Measurements from ENCODE around the gene PDXK. TPM values are rescaled to one million over a fixed set of nuclear protein-coding genes. Genes with fewer than 3 reads are reported as not detected.
"Not testable (repeated sequence)": the region's sequence is repeated elsewhere in the genome, so short reads cannot be mapped to it uniquely, and the experiment has no call there.

Gene PDXK
- total and polyA plus RNA-seq, 2 of the 8 experiments (the other 6 are each of a cell fraction or from before 2014, with no cell fraction given): 78.0 to 112 TPM

DNA sequence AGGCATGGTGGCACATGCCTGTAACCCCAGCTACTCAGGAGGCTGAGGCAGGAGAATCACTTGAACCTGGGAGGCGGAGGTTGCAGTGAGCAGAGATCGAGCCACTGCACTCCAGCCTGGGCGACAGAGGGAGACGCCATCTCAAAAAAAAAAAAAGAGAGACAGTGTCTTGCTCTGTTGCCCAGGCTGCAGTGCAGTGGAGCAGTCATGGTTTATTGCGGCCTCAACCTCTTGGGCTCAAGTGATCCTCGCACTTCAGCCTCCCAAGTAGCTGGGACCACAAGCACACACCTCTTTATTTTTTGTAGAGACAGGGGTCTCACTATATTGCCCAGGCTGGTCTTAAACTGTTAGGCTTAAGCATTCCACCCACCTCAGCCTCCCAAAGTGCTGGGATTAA, 38.5 kb upstream of the PDXK start:
- H3K23me2 ChIP-seq (ENCODE audit: low read depth, low read length); H2BK20ac ChIP-seq (ENCODE audit: low read length); DNase-seq (ENCODE audit: low read depth in 1 of 2, low spot score in 2 of 2); H3K9me3 ChIP-seq (ENCODE audit: insufficient read depth in 2 of 2, low read depth in 1 of 2, low read length in 1 of 2); H4K8ac ChIP-seq (ENCODE audit: extremely low read depth, insufficient read depth, low read length); H3K23ac ChIP-seq (ENCODE audit: insufficient read length); H2BK5ac ChIP-seq (ENCODE audit: low read depth, low read length); H3K27ac ChIP-seq (ENCODE audit: low read depth, low read length); H2BK15ac ChIP-seq (ENCODE audit: low read length); H3K9ac ChIP-seq (replicated peaks in 1 of 4; ENCODE audit: extremely low read depth in 1 of 4, low read depth in 3 of 4, low read length in 3 of 4); H4K5ac ChIP-seq (ENCODE audit: insufficient read length, low read depth, low read length); FAIRE-seq; H3K56ac ChIP-seq (replicated peaks; ENCODE audit: insufficient read length, low read depth, low read length); H3K18ac ChIP-seq (ENCODE audit: extremely low read depth, low read length); H3K79me1 ChIP-seq (ENCODE audit: low read depth, low read length); H3K4ac ChIP-seq (replicated peaks; ENCODE audit: insufficient read length, low read depth, low read length); H3K14ac ChIP-seq (ENCODE audit: insufficient read length); H3K27me3 ChIP-seq (replicated peaks in 1 of 4; ENCODE audit: control insufficient read depth in 3 of 4, extremely low read depth in 1 of 4, insufficient read depth in 3 of 4, low read length in 3 of 4); H2BK120ac ChIP-seq (replicated peaks; ENCODE audit: low read depth, low read length); H2AK5ac ChIP-seq (ENCODE audit: low read depth, low read length); H4K20me1 ChIP-seq (replicated peaks in 1 of 2; ENCODE audit: control insufficient read depth in 1 of 2, insufficient read depth in 2 of 2, low read length in 2 of 2); H2BK12ac ChIP-seq (ENCODE audit: low read depth, low read length); H2AFZ ChIP-seq (ENCODE audit: low read length); H3K4me3 ChIP-seq (ENCODE audit: extremely low read depth in 1 of 4, insufficient read depth in 2 of 4, low read depth in 3 of 4, low read length in 4 of 4); POLR2A ChIA-PET (ENCODE audit: partially characterized antibody); H3K4me2 ChIP-seq (ENCODE audit: insufficient read depth in 1 of 2, low read depth in 2 of 2, low read length in 2 of 2); H4K91ac ChIP-seq (replicated peaks; ENCODE audit: insufficient read length, low read length); H3K4me1 ChIP-seq (replicated peaks in 1 of 4; ENCODE audit: control insufficient read depth in 3 of 4, insufficient read depth in 4 of 4, low read length in 3 of 4): not testable (repeated sequence)
- peaks cover 0 to 37% of the 10 kb centered on the region in 2 experiments; a peak in 2 of 4 replicates for H3K79me2 ChIP-seq (ENCODE audit: control insufficient read depth in 1 of 2, insufficient read depth in 2 of 2, low read length in 2 of 2)
- CTCF ChIA-PET (ENCODE audit: partially characterized antibody): interaction anchor here (0.6 to 1.3 kb wide), 2 partner anchors 9 to 88 kb away, joined by 3 to 4 read pairs; no protein-coding TSS in a partner anchor
- WGBS, 2 experiments (ENCODE audit: extremely low coverage in 1 of 2, insufficient coverage in 1 of 2, insufficient read length in 1 of 2, insufficient replicate concordance in 2 of 2, low coverage in 1 of 2, low lambda C conversion rate in 2 of 2, missing lambda C conversion rate in 1 of 2): 58% methylated on average over 2 of the region's 6 CpGs; no CpG with 5 or more reads in 1 of the 2 experiments
- peaks cover 31 to 66% (median 44%) of the 10 kb centered on the region in 4 experiments for H3K36me3 ChIP-seq (ENCODE audit: control insufficient read depth in 2 of 4, insufficient read depth in 4 of 4, low read length in 3 of 4)

Measured in H1 (cell line).